Measurements from ENCODE around the gene CDS2. TPM values are rescaled to one million over a fixed set of nuclear protein-coding genes. Genes with fewer than 3 reads are reported as not detected.

Gene CDS2
- total RNA-seq, 1 experiment from 2014 or later: 12.0 TPM

DNA sequence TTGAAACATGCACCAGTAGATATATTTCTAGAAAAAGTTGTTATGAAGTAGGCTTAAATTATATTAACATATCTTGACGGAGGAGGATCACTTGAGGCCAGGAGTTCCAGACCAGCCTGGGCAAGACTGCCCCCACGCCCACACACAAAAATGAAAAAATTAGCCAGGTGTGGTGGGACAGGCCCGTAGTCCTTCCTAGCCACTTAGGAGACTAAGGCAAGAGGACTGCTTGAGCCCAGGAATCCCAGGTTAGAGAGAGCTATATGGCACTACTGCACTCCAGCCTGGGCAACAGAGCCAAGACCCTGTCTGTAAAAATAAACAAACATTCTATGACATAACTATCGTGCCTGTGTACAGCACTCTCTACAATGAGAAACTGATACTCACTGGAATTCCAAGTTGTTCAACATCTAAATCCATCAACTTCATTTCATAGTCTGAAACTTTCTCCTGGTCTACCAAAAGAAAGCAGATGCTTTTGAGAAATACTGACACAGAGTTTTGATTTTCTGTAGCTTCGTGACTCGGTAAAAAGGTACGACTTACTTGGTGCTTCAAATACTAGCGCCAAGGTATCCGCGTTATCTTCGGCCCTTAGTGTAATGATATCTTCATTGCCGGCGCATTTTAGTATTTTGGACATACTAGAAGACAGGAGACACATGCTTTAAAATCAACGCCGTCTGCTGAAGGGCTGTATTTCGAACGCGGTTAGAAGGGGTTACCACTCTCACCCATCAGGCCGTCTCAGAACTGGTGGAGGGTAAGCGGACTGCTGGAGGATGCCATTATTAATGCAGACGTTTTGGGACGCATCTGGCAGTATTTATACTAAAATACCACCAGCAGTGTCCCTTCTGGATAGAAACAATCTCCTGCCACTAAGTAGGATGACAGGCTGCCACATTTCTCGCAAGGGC is 8.3 kb upstream of the CDS2 start:
- DNase-seq (ENCODE audit: low spot score): no peak
- in situ Hi-C loops (cut with HindIII; ENCODE audit: low sequenced_read_pairs): no loop called here

DNA sequence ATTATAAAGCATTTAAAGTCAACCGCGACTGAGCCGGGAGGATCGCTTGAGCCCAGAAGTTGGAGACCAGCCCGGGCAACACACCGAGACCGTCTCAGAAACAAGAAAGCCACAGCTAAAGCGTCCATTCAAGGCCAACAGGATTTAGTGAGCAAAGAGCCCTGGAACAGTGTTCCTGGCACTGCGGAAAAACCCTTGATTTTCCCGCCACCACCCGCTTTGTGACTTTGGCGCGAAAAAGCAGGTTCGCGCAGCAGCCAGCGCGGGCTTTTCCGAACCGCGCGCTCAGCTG is 7.7 kb upstream of the CDS2 start:
- in situ Hi-C loops (cut with HindIII; ENCODE audit: low sequenced_read_pairs): no loop called here
- DNase-seq (ENCODE audit: low spot score): no peak

- DNase-seq (ENCODE audit: low spot score): peak; percentile 98
- in situ Hi-C loops (cut with HindIII; ENCODE audit: low sequenced_read_pairs): no loop called here
Observed at GRCh38 chr20:5119435-5120184, 7.2 kb upstream of the CDS2 start, which contains the start of gene PCNA. PCNA (minus strand) TSS chr20:5119958; CDS start chr20:5119798, 160 bp downstream.

GRCh38 chr20:5120185-5120476 is 6.7 kb upstream of the CDS2 start:
- in situ Hi-C loops (cut with HindIII; ENCODE audit: low sequenced_read_pairs): no loop called here
- no peak for DNase-seq (ENCODE audit: low spot score)

GRCh38 chr20:5122873-5123260 is 3.9 kb upstream of the CDS2 start:
- no peak for DNase-seq (ENCODE audit: low spot score)
- in situ Hi-C loops (cut with HindIII; ENCODE audit: low sequenced_read_pairs): no loop called here

GRCh38 chr20:5127204-5127858 is 523 bp downstream of the CDS2 start:
- in situ Hi-C loops (cut with HindIII; ENCODE audit: low sequenced_read_pairs): no loop called here

GRCh38 chr20:5127859-5128424 is 1.1 kb downstream of the CDS2 start:
- in situ Hi-C loops (cut with HindIII; ENCODE audit: low sequenced_read_pairs): no loop called here

More at GRCh38 chr20:5127204-5127858, 523 bp downstream of the CDS2 start:
- peak; percentile 44 for DNase-seq (ENCODE audit: low spot score)

DNA sequence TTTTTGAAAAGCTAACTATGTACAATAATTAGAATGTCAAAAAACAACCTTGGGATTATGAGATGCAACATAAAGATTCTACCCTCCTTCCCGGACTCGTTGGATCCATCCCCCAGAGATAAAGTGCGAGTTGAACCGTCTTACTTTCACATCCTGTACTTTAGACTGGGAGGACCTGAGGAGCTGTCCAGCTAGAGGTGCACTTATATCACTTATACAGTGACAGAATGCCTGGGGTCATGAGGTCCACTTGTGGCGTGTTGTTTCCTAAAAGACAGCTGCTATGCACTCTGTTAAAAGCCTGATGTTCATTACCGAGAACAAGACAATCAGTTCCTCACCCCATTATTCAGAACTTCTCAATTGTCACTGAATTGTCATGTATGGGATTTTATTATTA is 2.1 kb downstream of the CDS2 start:
- no peak for DNase-seq (ENCODE audit: low spot score)
- in situ Hi-C loops (cut with HindIII; ENCODE audit: low sequenced_read_pairs): no loop called here

More at GRCh38 chr20:5127859-5128424, 1.1 kb downstream of the CDS2 start:
- no peak for DNase-seq (ENCODE audit: low spot score)

GRCh38 chr20:5131502-5131901 is 4.7 kb downstream of the CDS2 start:
- DNase-seq (ENCODE audit: low spot score): no peak
- in situ Hi-C loops (cut with HindIII; ENCODE audit: low sequenced_read_pairs): no loop called here

DNA sequence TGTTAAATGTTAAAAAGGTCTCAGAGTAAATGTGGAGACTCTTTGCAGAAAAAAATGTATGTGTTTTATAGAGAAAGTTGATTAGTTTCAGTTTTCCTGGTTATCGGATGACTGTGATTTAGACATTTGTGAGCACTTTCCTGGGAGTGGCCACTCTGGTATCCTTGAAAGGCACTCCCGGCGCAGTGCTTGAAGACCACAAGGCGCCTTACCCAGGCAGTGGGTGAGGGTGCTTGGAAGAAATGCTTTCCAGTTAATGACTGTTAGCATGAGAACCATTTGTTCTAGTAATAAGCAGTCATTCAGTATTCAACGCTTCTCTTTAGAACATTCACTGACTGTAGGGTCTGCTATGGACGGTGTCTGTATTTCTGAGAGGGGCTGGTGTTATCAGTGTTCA is 7.2 kb downstream of the CDS2 start:
- DNase-seq (ENCODE audit: low spot score): no peak
- in situ Hi-C loops (cut with HindIII; ENCODE audit: low sequenced_read_pairs): no loop called here

DNA sequence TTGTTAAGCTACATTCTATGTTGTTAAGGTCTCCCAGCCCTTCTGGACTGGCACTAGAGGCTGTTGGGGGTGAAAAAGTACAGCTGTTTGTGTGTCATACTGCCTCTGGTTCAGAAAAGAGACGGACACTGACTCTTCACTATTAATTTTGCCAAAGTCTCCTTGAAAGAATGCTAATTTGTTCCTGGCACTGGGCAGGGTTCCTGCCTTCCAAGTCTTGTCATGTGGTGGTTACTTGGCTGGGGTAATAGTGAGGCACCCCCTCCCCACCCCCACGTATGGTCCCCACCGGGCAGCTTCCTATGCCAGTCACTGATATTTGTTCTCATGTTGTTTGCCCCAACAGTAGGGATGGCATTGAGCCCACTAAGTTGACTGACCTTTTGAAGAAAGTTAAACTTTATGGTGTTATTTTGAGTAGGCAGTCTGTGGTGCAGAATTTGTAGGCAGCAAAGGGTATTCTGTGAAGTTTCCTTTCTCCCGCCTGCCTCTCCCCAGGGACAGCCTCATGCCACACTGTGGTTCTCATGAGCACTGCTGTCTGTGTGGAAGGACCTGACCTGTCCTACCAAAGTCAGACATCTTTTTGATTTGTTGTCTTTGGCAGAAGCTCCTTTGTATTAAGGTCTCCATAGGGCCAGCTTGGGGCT is 8.7 kb downstream of the CDS2 start:
- in situ Hi-C loops (cut with HindIII; ENCODE audit: low sequenced_read_pairs): no loop called here
- DNase-seq (ENCODE audit: low spot score): no peak

DNA sequence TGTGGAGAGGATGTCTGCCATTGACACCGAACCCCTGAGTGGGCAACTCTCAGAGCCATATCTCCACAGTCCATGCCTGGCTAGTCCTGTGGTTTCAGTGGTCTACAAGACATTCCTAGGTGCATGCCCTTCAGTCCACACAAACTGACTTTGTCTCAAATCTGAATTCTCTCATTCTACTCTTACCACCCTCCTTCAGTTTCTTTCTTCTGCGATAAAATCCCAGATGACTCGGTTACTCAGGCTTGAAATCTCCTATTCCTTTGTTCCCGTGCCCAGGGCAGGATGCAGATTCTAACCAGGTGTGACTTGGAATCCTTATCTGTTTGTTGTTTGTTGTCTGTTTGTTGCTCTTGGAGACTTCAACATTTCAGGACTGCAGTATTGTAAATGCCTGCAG is 9.3 kb downstream of the CDS2 start:
- in situ Hi-C loops (cut with HindIII; ENCODE audit: low sequenced_read_pairs): no loop called here
- no peak for DNase-seq (ENCODE audit: low spot score)

DNA sequence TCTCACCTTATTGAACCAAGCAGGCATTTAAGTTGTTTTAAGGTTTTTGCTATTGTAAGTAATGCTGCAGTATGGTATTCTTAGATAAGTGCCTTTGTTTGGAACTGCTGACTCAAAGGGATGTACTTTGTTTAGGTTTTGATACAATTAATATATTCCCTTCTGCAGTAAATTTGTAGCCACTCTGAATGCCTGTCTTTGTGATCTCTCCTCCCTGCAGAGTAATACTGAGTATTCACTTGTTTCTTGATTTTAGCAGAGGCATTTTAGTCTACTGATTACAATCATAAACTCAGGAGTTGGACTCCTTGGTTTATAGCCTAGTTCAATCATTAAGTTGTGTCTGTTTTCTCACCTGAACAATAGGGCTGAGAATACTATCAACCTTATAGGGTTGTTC is 13.4 kb downstream of the CDS2 start:
- no peak for DNase-seq (ENCODE audit: low spot score)
- in situ Hi-C loops (cut with HindIII; ENCODE audit: low sequenced_read_pairs): no loop called here

GRCh38 chr20:5141615-5142014 is 14.8 kb downstream of the CDS2 start:
- in situ Hi-C loops (cut with HindIII; ENCODE audit: low sequenced_read_pairs): no loop called here

GRCh38 chr20:5143851-5144250 is 17.0 kb downstream of the CDS2 start:
- no peak for DNase-seq (ENCODE audit: low spot score)
- in situ Hi-C loops (cut with HindIII; ENCODE audit: low sequenced_read_pairs): no loop called here

More at GRCh38 chr20:5141615-5142014, 14.8 kb downstream of the CDS2 start:
- no peak for DNase-seq (ENCODE audit: low spot score)

DNA sequence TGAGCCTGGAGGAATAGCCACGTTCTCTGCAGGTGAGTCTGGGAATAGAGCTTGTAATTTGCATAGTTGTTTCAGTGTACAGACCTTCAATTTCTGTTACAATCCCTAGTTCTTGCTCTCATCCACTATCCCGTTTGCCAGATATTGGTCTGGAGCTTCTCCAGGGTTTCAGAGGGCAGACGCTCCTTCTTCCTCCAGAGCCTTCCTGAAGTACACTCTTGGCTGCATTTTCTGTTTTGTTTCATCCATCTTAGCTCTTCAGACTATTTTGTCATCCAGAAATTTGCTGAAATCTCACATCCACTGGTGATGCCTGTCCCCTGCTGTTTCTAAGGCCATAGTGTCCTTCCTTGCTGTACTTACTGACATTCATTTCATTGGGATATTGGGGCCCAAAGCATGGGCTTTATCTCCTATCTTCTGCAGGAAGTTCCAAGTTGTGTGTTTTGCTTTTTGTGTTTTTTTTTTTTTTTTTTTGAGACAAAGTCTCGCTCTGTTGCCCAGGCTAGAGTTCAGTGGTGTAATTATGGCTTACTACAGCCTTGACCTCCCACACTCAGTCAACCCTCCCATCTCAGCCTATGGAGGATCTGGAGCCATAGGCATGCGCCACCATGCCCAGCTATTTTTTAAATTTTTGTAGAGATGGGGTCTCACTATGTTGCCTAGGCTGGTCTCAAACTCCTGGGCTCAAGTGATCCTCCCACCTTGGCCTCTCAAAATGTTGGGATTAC is 18.7 kb downstream of the CDS2 start:
- in situ Hi-C loops (cut with HindIII; ENCODE audit: low sequenced_read_pairs): no loop called here
- DNase-seq (ENCODE audit: low spot score): no peak

DNA sequence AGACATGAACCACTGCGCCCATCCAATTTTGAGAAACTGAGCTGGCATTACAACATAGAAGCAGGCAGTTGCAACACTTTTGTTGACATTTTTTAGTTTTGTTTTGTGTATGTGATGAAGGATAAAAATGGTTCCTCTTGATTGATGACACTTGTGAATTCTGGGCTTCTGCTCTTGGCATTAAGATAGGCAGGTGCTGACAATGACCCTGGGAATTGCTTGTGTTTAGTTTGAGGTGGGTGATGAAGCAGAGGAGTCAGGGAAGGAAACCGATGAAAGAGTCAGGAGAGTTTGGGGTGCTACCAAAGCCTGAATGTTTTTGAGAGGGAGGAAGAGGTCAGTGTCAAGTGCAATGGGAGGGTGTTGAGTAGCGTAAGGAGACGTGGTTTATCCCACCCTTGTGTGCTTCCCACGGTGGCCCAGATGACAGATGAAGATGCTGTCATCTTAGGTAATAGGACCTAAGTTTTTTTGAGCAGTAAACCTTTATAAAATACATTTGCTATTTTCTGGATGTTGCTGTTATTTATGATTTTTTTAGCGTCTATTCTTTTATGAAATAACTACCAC is 19.4 kb downstream of the CDS2 start:
- DNase-seq (ENCODE audit: low spot score): no peak
- in situ Hi-C loops (cut with HindIII; ENCODE audit: low sequenced_read_pairs): no loop called here

GRCh38 chr20:5146871-5147592 is 20.2 kb downstream of the CDS2 start:
- DNase-seq (ENCODE audit: low spot score): no peak
- in situ Hi-C loops (cut with HindIII; ENCODE audit: low sequenced_read_pairs): no loop called here
